ENCODE results near the gene ACO2.
"Not testable (repeated sequence)": the region's sequence is repeated elsewhere in the genome, so short reads cannot be mapped to it uniquely, and the experiment has no call there.

ACO2 gene

DNA sequence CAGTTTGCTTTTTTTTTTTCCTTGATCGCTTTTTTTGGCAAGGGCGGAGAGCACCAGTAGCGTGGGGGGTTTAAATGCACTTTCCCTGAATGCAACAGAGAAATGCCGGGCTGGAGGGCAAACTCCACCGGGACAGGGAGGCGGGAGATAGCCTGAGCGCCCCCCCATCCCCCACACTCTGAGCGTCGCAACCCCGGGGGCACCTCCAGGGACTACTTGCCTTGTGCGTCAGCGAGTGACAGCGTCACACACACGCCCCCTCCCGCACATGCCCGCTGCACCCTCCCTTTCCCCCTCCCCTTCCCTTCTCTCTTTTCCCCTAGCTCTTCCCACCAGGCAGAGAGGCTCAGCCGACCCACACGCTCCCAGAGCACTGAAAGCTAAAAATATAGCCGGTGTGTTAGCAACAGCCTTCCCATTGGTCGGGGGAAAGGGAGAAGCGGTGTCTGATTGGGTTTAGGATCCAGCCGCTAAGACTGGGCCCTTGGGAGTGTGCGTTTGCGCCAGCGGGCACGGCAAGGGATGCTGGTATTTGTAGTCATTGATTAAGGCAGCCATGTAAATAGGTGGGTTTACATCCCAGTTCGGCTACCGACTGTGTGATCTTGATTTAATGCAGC, 20.6 kb upstream of the ACO2 start:
- DNase-seq, result peak; percentile 100

DNA sequence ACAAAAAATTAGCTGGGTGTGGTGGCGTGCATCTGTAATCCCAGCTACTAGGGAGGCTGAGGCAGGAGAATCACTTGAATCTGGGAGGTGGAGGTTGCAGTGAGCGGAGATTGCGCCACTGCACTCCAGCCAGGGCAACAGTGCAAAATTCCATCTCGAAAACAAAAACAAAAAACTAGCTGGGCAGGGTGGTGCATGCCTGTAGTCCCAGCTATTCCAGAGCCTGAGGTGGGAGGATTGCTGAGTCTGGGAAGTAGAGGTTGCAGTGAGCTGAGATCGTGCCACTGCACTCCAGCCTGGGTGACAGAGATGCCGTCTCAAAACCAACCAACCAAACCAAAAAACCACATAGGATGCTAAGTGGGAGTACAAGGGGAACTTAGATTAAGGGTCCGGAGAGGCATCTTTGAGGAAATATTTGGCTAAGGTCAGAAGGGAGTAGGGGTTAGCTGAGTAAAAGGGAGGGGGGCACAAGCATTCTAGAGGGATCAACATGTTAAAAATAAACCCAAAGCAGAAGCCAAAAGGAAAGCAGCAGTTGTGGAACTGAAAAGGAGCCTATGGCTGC, 10.7 kb upstream of the ACO2 start:
- DNase-seq, result no peak

- DNase-seq, result no peak
Observed at GRCh38 chr22:41459431-41459830, 9.5 kb upstream of the ACO2 start.

DNA sequence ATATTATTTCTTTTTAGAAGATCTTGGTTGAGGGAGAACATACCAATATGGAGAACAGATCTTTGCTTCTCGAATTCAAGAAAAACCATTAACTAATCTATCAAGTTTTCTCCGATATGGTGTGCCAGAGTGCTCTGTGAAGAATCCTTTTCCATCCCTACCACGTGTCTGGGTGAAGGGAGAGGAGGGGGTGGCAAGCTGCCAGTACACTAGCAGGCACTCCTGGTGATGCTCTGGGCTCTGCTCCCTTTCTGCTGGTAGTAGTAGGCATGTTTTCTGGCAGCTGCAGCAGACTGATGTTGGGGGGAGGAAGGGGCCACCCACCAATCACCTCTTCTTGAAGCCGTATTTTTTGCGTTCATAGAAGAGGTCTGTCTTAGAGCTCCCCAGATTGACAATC, 8.8 kb upstream of the ACO2 start:
- not testable (repeated sequence) for DNase-seq

- DNase-seq, result no peak
Observed at GRCh38 chr22:41461901-41462300, 7.0 kb upstream of the ACO2 start.

DNA sequence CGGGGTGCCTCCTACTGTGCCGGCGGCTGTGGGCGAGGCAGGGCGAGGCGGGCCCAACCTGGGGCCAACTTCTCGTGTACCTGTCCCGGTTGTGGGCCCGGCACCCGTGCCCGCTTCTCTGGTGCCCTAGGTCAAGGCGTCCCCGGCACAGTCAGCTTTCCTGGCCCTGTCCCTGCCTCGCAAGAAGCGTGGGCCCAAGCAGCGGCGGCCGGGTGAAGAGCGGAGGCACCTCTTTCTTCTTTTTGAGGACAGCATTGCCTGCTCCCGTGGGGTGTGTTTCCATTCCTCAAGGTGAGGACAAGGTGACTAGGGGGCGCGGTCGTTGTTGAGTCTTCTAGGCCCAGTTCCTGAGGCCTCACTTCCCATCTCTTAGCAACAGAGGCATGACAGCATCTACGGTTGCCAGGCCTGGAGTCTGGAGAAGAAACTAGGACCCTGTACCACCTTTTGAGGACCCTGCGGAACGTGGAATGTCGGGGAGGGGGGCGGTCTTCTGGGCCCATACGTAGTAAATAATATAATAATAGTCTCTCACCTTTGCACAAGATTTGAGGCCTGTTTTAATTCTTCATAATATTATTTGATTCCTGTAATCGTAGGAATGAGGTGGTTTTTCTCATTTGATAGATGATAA, 418 bp downstream of the ACO2 start:
- DNase-seq, result peak; percentile 69

DNA sequence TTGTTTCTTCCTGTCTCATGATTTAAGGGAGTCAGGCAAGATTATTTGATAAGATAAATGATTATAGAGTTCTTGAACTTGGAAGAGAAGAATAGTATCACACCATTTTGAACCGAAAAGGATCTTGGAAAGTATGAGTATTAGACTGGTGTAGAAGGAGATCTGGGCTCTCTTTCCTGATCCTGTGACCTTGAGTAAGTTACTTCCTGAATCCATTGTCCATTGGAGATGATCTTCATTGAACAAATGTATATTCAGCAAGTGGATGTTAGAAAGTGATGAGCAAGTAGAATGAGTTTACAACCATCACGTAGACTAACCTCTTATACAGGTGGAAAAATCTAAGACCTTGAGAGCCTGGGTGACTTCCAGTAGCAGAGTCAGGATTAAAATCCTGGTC, 2.0 kb downstream of the ACO2 start:
- DNase-seq, result no peak

DNA sequence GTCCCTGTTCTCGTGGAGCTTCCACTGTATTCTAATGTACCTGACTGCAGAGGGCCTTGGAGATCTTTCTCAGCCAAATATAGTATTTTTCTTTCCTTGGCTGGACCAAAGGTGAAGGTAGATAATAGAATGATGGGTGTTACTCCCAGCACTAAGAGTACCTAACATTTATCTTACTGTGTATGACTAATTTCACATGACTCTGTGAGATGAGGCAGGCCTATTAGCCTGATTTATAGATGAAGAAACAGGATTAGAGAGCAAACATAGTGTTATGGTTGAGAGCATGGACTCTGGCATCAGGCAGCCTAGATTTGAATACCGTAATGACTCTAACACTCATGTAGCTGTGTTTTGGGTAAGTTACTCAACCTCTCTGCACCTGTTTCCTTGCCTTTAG, 2.7 kb downstream of the ACO2 start:
- no peak for DNase-seq

- DNase-seq, result no peak
Observed at GRCh38 chr22:41474872-41475451, 6.0 kb downstream of the ACO2 start.

DNA sequence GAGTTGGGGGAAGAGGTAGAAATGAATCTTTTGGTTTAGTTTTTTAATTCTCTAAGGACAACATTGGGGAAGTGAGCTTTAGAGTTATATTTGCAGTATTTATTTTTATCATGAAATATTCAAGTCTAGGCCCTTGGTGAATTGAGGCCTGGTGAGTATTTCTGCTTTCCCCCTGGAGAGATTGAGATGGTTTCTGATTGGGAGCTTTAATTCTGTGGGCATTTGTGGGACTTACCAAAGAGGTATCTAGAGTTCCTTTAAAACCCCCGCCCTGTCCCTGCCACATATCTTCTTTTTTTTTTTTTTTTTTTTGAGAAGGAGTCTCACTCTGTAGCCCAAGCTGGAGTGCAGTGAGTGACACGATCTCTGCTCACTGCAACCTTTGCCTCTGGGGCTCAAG, 9.6 kb downstream of the ACO2 start:
- DNase-seq, result no peak

- DNase-seq, result peak; percentile 38
Observed at GRCh38 chr22:41478891-41479521, 10.1 kb downstream of the ACO2 start.

DNA sequence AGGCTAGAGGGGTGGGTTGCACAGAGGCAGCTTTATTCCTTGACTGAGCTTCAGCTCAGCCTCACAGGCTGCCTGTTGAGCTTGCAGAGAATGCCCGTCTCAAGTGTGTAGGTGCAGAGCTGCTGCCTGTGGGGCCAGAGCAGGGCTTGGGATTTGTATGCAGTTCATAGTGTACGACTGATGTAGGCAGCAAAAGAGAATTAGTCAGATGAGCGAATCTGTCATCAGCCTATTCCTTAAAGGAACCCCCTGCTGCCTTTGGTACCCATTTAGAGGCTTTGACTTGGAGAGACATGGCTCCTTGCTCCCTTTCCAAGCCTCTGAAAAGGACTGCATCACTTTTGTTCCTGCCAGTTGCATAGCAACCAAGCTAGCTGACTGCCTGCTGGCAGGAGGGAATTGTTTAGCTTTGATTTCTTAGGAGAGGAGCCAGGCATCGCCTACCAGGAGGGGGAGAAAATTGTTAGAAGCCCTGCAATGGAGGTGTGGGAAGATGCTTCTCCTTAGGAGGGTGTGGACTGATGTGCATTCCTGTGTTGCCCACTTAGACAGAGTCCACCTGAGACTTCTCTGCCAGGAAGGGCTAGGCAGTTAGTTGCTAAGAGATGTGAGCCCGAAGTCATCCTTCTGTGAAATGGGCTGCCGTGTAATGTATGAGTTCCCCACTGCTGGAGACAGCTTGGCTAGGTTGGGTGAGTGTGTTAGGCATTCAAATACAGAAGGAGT, 10.9 kb downstream of the ACO2 start:
- peak; percentile 54 for DNase-seq

DNA sequence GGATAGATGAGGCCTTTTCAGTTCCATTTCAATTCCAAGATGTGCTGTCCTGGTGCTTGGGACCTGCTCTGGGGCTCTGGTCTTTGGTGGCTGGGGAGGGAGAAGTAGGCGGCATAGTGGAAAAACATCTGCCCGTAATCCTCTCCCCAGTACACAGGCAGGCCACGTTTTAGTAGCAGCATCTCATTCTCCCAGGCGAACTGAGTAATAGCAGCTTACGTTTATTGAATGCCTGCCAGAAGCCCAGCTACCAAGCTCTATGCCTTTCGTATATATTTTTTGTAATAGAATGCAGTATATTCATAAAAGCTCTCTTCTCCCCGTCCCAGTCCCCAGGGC, 11.4 kb downstream of the ACO2 start:
- no peak for DNase-seq

GRCh38 chr22:41481131-41481830, 12.4 kb downstream of the ACO2 start:
- no peak for DNase-seq

DNA sequence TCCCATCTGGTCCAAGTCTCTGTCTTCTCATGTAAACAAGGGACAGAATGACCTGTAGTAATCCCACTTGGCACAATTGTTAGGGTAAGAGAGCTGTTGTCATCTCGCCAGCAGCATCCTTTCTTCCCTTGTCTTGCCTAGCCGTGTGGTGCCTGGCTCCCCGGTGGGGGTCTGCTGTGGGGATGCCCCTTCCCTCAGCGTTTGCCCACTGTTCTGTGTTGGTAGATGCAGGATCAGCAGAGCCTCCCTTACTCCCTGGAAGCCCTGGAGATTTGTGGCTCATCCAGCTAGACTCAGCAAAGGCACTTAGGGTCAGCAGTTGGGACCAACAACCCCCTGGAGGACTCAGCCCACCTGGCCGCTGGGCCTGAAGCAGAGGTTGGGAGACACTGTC, 13.0 kb downstream of the ACO2 start:
- DNase-seq, result no peak

- no peak for DNase-seq
Observed at GRCh38 chr22:41482319-41482935, 13.5 kb downstream of the ACO2 start.

DNA sequence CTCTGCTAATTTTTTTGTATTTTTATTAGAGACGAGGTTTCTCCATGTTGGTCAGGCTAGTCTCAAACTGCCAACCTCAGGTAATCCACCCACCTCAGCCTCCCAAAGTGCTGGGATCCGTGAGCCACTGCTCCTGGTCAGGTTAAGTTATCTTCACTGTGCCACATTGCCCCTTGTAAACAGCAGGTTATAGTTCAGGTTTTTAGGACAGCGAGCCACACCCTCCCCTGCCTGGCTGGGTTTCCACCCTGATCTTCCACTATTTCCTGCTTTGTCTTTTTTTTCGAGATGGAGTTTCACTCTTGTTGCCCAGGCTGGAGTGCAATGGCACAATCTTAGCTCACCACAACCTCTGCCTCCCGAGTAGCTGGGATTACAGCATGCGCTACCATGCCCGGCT, 16.1 kb downstream of the ACO2 start:
- DNase-seq, result no peak

DNA sequence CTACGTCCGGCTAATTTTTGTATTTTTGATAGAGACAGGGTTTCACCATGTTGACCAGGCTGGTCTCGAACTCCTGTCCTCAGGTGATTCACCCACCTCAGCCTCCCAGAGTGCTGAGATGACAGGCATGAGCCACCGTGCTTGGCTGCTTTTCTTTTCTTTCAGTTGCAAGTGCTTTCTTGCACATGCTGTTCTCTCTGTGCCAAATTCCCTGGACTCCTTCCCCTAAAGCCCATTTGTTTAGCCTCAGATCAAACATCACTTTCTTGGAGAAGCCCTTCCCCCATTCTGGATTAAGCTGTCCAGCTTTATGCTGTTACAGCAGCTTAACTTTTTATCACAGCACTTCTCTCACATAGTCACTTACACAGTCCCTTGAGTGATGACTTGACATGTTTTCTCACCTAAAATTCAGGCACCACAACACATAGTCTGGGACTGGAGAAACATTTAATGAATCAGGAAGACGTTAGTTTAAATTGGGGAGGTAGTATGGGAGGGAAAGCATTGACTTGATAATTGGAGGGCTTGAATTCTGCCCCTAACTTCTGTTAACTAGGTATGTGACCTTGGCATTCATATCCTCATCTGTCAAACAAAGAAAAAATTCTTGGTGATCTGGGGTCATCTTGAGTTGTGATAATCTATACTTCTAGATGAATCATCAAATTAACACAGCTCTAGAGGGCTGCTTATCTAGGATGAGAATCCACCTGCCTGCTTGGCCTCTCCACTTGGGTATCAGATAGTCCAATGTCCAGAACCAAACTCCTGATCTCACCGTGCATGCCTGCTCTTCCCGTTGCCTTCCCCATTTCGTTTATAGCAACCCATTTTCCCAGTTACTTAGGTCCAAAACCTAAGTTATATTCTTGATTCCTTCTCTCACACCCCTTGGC, 18.4 kb downstream of the ACO2 start:
- no peak for DNase-seq

- DNase-seq, result no peak
Observed at GRCh38 chr22:41488076-41488475, 19.2 kb downstream of the ACO2 start.

- no peak for DNase-seq
Observed at GRCh38 chr22:41488596-41489385, 19.9 kb downstream of the ACO2 start.

Data from NCI-H69 (cell line).